Cardiac fibroblast (primary cell): Measurements from ENCODE around the gene CHID1.

ENCODE experiments used
- DNase-seq, 2 donors: peaks; one replicate each; pipeline versions ENCODE4 v3.0.0 to v3.0.0-alpha.2; 2010; ENCODE audit warnings: low read depth in 2 of 2
- H3K4me3 ChIP-seq, 2 donors: replicated peaks in 1 of 2; 1 replicate in 1 of 2; 2 replicates in 1 of 2; pipeline ENCODE4 v1.5.1; 2011; ENCODE audit warnings: low read depth in 2 of 2, low read length in 2 of 2, mild to moderate bottlenecking in 2 of 2, moderate library complexity in 1 of 2
- CTCF ChIP-seq: IDR thresholded peaks from one replicate; pipeline ENCODE4 v1.5.1; 2011; ENCODE audit warnings: low read depth, mild to moderate bottlenecking, low read length, inconsistent platforms

Gene CHID1

GRCh38 chr11:944711-945470, 34.3 kb upstream of the CHID1 start:
- peak; percentile 12 for TF ChIP-seq CTCF
- no peak overlapping the region for H3K4me3 ChIP-seq
- peak; percentile 15 to 45 for DNase-seq

GRCh38 chr11:942823-943222, 32.2 kb upstream of the CHID1 start:
- peak; percentile 72 to 78 for DNase-seq
- no peak overlapping the region for H3K4me3 ChIP-seq
- TF ChIP-seq CTCF, result no peak

- no peak overlapping the region for H3K4me3 ChIP-seq
- TF ChIP-seq CTCF, result no peak
- DNase-seq, result no peak
Observed at GRCh38 chr11:940496-941135, 30.0 kb upstream of the CHID1 start.

GRCh38 chr11:937841-938261, 27.2 kb upstream of the CHID1 start:
- TF ChIP-seq CTCF, result no peak
- no peak overlapping the region for H3K4me3 ChIP-seq
- DNase-seq, result no peak

- TF ChIP-seq CTCF, result no peak
- no peak overlapping the region for H3K4me3 ChIP-seq
- DNase-seq, result no peak
Observed at GRCh38 chr11:936199-936598, 25.6 kb upstream of the CHID1 start.

GRCh38 chr11:934527-934926, 23.9 kb upstream of the CHID1 start:
- TF ChIP-seq CTCF, result no peak
- no peak for DNase-seq
- H3K4me3 ChIP-seq, result no peak overlapping the region
